Loucy (cell line): ENCODE results near the gene CHI3L1.

Source experiments
- H2AFZ ChIP-seq: fragments of 200-600 bp; sonication (generic); 2 replicates; pipeline ENCODE4 v1.6.0; 2016; ENCODE audit warnings: antibody characterized with exemption, mild to moderate bottlenecking, low read length, moderate library complexity
- H3F3A ChIP-seq: fragments of 200-600 bp; 2 replicates; pipeline ENCODE4 v1.6.0; 2016; ENCODE audit warnings: antibody characterized with exemption, low read depth, mild to moderate bottlenecking
- H3K27me3 ChIP-seq: fragments of 200-600 bp; sonication (generic); 2 replicates; pipeline ENCODE4 v1.6.1; 2014; ENCODE audit warnings: low read length, mild to moderate bottlenecking; ENCODE audit not compliant: insufficient read depth, poor library complexity, severe bottlenecking
- H3K36me3 ChIP-seq: fragments of 200-600 bp; sonication (generic); 2 replicates; pipeline ENCODE4 v1.6.1; 2016; ENCODE audit warnings: low read length; ENCODE audit not compliant: insufficient read depth
- H3K4me1 ChIP-seq: fragments of 200-600 bp; sonication (generic); 2 replicates; pipeline ENCODE4 v1.5.1; 2014; ENCODE audit warnings: low read length, mild to moderate bottlenecking; ENCODE audit not compliant: insufficient read depth, poor library complexity, severe bottlenecking
- H3K4me2 ChIP-seq: fragments of 200-600 bp; sonication (generic); 2 replicates; pipeline ENCODE4 v1.6.0; 2014; ENCODE audit warnings: antibody characterized with exemption, low read length, low read depth, mild to moderate bottlenecking; ENCODE audit not compliant: poor library complexity, severe bottlenecking
- H3K4me3 ChIP-seq: fragments of 200-600 bp; sonication (generic); 2 replicates; pipeline ENCODE4 v1.5.1; 2014; ENCODE audit warnings: low read length, mild to moderate bottlenecking, mixed read lengths; ENCODE audit not compliant: poor library complexity, severe bottlenecking
- H3K79me2 ChIP-seq: fragments of 200-600 bp; sonication (generic); 2 replicates; pipeline ENCODE4 v1.6.1; 2014; ENCODE audit warnings: low read length; ENCODE audit not compliant: insufficient read depth
- H3K9ac ChIP-seq: fragments of 200-600 bp; sonication (generic); 2 replicates; pipeline ENCODE4 v1.6.0; 2014; ENCODE audit warnings: mild to moderate bottlenecking, low read depth, low read length, moderate library complexity; ENCODE audit not compliant: poor library complexity, severe bottlenecking
- H3K9me2 ChIP-seq: fragments of 200-600 bp; sonication (generic); replicated peaks from 2 replicates; pipeline ENCODE4 v1.6.1; 2016; ENCODE audit warnings: low read depth, low read length, mixed read lengths
- H3K9me3 ChIP-seq: fragments of 200-600 bp; sonication (generic); 2 replicates; pipeline ENCODE4 v1.6.1; 2014; ENCODE audit warnings: mild to moderate bottlenecking, antibody characterized with exemption, low read length, low read depth; ENCODE audit not compliant: insufficient read depth
- H4K20me1 ChIP-seq: fragments of 200-600 bp; sonication (generic); 2 replicates; pipeline ENCODE4 v1.6.0; 2014; ENCODE audit warnings: antibody characterized with exemption, low read length, mild to moderate bottlenecking; ENCODE audit not compliant: insufficient read depth, poor library complexity, severe bottlenecking
- EZH2phosphoT487 ChIP-seq: fragments of 200-600 bp; IDR thresholded peaks from 2 replicates; pipeline ENCODE4 v1.6.1; 2018; ENCODE audit warnings: antibody characterized with exemption, mild to moderate bottlenecking, moderate library complexity, borderline replicate concordance
- TF ChIP-seq, protein P1 (sequence below): fragments of 200-600 bp; sonication (generic); conservative IDR thresholded peaks from 2 replicates; pipeline ENCODE4 v1.5.1; 2014; ENCODE audit warnings: mild to moderate bottlenecking, antibody characterized with exemption, low read length

CHI3L1 gene

GRCh38 chr1:203146042-203146369, 40.5 kb downstream of the CHI3L1 start:
- Histone ChIP-seq H4K20me1 (no peaks in the 10 kb centered on the region), H3K9me3 (no peaks in the 10 kb centered on the region), H2AFZ (no peak overlapping the region), H3F3A (no peaks in the 10 kb centered on the region), H3K4me3 (no peak overlapping the region), H3K9ac (no peak overlapping the region), H3K36me3 (no peaks in the 10 kb centered on the region), H3K27me3 (no peaks in the 10 kb centered on the region), H3K4me1 (peaks cover 5% of the 10 kb centered on the region), H3K4me2 (no peak overlapping the region), H3K9me2 (no peaks in the 10 kb centered on the region), H3K79me2 (no peaks in the 10 kb centered on the region)
- TF ChIP-seq, protein P1, sequence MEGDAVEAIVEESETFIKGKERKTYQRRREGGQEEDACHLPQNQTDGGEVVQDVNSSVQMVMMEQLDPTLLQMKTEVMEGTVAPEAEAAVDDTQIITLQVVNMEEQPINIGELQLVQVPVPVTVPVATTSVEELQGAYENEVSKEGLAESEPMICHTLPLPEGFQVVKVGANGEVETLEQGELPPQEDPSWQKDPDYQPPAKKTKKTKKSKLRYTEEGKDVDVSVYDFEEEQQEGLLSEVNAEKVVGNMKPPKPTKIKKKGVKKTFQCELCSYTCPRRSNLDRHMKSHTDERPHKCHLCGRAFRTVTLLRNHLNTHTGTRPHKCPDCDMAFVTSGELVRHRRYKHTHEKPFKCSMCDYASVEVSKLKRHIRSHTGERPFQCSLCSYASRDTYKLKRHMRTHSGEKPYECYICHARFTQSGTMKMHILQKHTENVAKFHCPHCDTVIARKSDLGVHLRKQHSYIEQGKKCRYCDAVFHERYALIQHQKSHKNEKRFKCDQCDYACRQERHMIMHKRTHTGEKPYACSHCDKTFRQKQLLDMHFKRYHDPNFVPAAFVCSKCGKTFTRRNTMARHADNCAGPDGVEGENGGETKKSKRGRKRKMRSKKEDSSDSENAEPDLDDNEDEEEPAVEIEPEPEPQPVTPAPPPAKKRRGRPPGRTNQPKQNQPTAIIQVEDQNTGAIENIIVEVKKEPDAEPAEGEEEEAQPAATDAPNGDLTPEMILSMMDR, result no peak
- TF ChIP-seq EZH2phosphoT487, result no peak

GRCh38 chr1:203145321-203146041, 41.0 kb downstream of the CHI3L1 start:
- no peaks in the 10 kb centered on the region for H3K9me3 ChIP-seq
- no peak overlapping the region for H3K9ac ChIP-seq
- H3K79me2 ChIP-seq, result no peaks in the 10 kb centered on the region
- no peaks in the 10 kb centered on the region for H3K36me3 ChIP-seq
- H2AFZ ChIP-seq, result no peak overlapping the region
- H3K27me3 ChIP-seq, result no peaks in the 10 kb centered on the region
- H3K9me2 ChIP-seq, result no peaks in the 10 kb centered on the region
- H4K20me1 ChIP-seq, result no peaks in the 10 kb centered on the region
- H3K4me3 ChIP-seq, result no peak overlapping the region
- H3F3A ChIP-seq, result no peaks in the 10 kb centered on the region
- peaks cover 5% of the 10 kb centered on the region for H3K4me1 ChIP-seq
- no peak overlapping the region for H3K4me2 ChIP-seq
- TF ChIP-seq EZH2phosphoT487, result no peak
- TF ChIP-seq, protein P1, result no peak

DNA sequence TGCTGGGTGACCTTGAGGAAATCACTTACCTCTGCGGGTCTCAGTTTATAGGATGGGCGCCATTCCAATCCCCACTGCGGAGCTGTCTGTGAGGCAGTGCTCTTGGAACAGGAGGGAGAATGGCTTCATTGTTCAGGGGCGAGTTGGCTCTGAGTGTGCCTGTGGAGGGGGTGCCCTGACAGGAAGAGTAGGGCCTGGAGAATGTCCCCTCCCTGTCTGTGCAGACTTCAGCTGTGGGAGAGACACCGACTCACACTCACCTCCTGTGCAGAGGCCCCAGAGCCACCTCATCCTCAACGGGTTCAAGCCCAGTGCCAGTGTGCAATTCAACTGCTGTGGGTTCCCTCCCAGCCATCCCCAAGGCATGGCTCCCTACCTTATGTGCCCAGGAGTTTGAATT, 41.8 kb downstream of the CHI3L1 start:
- H3K4me1 ChIP-seq, result no peaks in the 10 kb centered on the region
- H3K36me3 ChIP-seq, result no peaks in the 10 kb centered on the region
- no peak overlapping the region for H3K4me2 ChIP-seq
- no peak overlapping the region for H3K4me3 ChIP-seq
- no peak overlapping the region for H2AFZ ChIP-seq
- H3F3A ChIP-seq, result no peaks in the 10 kb centered on the region
- TF ChIP-seq EZH2phosphoT487, result no peak
- TF ChIP-seq, protein P1, result no peak
- no peaks in the 10 kb centered on the region for H4K20me1 ChIP-seq
- no peaks in the 10 kb centered on the region for H3K9me2 ChIP-seq
- no peaks in the 10 kb centered on the region for H3K9me3 ChIP-seq
- no peaks in the 10 kb centered on the region for H3K27me3 ChIP-seq
- no peaks in the 10 kb centered on the region for H3K79me2 ChIP-seq
- no peak overlapping the region for H3K9ac ChIP-seq
